Ureter (tissue), 1 donor: Measurements from ENCODE around the gene LHPP. TPM values are rescaled to one million over a fixed set of nuclear protein-coding genes. Genes with fewer than 3 reads are reported as not detected.

Source experiments
- DNase-seq: peaks from one replicate; pipeline ENCODE4 v3.0.0-alpha.2; 2020; ENCODE audit warnings: low spot score
- total RNA-seq: library from RNA; stranded (reverse); gene quantifications from one replicate; pipeline ENCODE4 v1.2.4, GENCODE V29; 2023
- donor health status: DM: yes; HTN: yes; CAD: no.

Gene LHPP
- total RNA-seq, 1 donor from 2014 or later, result 37.9 TPM

DNA sequence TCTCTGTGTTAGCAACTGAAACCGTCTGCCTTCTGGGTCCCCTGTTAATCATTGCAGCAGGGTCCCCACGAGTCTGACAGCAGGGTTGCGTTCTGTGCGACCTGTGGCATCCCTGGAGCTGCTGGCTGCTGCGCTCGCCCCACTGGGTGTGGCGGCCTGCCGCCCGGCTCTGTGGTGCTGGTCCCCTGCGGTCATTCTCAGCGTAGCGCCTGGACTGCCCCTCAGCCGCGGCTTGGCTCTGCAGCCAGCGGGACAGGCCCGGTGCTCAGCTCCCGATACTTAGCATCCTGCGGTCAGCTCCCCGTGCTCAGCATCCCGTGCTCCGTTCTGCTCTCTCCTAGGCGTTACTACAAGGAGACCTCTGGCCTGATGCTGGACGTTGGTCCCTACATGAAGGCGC lies 35.0 kb downstream of the LHPP start:
- DNase-seq, result no peak

DNA sequence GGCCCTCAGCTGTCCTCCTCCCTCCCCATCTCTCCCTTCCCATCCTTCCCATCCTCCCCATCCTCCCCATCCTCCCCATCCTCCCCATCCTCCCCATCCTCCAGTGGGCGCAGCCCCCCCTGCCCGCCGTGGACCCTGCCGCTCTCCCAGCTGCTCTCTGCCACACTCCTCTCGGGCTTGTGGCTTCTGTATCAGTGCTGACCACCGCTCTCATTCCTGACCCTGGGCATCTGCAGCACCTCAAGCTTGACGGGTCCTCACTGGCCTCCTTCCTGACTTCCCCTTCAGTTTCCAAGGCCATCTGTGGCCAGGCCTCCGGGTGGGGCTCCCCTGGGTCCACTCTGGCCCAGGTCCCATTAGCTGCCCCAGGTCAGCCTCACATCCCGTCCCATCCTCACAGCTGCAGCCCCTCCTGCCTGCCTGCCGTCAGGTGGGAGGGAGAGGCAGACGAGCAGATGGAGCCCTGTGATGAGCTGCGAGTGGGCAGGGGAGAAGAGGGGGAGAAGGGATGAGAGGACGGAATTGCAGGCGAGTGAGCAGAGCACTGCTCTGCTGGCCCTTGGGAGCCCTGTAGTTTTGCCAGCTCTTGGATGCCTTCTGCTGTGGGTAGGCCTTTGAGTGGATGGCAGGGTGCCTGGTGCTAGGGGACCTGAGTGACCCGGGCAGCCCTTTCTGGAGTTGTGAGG lies 35.7 kb downstream of the LHPP start:
- no peak for DNase-seq

DNA sequence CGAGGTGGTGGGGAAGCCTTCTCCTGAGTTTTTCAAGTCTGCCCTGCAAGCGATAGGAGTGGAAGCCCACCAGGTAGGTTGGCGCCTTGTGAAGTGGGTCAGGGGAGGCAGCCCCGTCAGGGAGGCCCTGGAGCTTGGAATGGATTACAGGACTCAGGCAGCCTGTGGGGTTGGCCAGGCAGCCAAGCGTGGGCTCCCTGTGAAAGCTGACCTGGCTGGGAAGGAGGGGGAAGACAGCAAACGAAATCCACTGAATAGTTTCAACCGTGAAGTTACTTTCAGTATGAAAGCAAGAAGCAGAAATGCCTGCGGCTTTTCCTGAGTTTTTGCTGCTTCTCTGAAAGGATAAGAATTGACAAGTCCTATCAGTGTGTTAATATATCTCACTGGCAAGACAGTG lies 36.4 kb downstream of the LHPP start:
- no peak for DNase-seq

DNA sequence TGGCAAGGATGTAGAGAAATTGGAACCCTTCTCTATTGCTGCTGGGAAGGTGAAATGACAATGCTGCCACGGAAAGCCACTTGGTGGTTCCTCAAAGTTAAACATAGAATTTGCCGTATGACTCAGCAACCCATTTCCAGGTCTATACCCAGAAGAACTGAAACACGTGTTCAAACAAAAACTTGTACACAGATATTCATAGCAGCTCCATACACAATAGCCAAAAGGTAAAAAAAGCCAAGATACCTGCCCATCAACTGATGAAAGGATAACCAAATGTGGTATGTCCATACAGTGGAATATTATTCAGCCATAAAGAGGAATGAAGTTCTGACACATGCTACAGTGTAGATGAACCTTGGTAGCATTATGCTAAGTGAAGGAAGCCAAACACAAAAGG lies 39.1 kb downstream of the LHPP start:
- DNase-seq, result no peak

- DNase-seq, result no peak
These were observed 43.1 kb downstream of the LHPP start for GRCh38 chr10:124504711-124505110.

DNA sequence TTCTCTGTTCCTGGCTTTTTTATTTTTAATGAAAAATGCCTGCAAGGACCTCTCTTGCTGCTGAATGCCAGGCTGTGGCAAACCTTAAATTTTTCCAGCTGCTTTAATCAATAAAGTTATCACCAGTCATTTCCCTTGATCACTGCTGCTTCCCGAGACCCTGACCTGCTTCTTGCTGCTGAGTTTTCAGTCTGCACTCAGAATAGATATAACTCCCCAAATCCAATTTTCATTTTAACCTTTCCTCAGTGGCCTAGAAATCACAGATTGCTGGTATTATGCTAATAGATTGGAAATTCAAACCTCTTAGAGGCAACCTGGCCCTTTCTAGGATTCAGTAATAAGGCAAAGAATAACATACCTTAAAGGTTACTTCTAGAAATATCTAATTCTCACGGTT lies 43.7 kb downstream of the LHPP start:
- DNase-seq, result no peak

- DNase-seq, result no peak
These were observed 46.5 kb downstream of the LHPP start for GRCh38 chr10:124508070-124508667.

GRCh38 chr10:124508907-124509454 lies 47.4 kb downstream of the LHPP start:
- no peak for DNase-seq

DNA sequence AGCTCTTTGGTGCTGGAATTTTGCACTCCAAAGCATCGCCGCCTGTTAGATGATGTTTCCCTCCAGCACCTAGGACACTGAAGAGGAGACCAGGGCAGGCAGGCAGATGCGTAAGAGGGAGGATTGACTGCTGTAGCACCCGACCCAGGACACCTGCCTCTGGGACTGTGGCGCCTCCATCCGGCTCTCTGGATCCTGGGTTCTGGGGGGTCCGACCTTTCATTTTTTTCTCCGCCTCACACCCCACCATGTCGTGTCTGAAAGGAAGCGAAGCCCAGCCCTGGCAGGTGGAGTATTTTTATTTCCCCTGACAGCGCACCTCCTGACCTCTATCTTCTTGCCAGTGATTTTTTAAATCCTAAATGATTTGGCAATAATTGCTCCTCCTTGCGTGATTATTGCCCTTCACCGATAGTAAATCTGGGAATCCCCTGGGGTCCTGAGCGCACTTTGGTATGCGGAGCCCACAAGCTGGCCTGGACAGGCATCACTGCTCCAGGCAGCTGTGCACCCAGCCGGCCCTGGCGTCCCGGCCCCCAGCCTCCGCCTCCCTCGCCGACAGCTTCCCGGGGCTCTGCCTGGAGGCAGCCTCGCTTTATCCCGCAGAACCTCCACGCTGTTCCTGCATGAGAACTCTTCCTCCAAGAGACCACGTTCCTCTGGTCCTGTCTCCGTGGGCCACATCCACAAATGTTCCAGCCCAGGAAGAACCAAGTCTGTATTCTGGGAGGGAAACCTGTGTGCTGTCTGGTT lies 48.4 kb downstream of the LHPP start:
- DNase-seq, result no peak

- DNase-seq, result no peak
These were observed 49.1 kb downstream of the LHPP start for GRCh38 chr10:124510759-124511158.

DNA sequence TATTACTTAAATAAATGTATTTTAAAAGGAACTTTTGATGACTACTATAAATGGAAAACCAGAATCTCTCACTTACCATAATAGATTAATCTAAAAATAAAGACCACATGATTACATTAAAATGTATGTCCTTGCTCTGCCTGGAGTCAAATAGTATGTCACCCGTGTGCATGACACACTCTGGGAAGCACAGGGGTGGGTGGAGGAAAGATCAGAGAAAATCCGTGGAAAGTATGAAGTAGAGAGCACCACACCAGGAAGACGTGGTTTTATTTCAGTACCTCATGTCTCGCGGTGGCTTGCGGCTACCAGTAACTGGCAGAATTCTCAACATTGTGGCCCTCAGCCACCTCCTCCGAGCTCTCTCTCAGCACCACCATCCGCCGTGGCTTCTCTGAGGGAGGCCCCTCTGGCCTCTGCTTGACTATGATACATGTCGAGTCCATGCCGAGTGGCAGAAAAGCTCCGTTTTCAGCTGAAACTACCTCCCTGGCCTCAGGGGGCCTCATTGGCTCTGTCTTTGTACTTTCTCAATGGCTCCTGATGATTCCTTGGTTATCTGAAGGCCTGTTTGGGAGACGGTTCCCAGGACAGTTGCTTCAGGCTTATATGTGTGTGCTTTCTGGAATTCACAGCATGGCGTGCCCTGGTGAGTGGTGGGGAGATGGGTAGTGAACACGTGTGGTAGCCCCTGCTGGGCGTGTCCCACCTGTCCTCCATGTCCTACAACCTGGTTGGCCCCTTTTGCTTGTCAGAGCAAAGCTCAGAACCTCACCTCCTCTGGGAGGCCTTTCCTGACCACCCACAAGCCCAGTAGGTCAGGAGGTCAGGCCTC lies 49.8 kb downstream of the LHPP start:
- DNase-seq, result no peak

- DNase-seq, result no peak
These were observed 50.4 kb downstream of the LHPP start for GRCh38 chr10:124512040-124512428.

GRCh38 chr10:124512600-124512999 lies 51.0 kb downstream of the LHPP start:
- no peak for DNase-seq

GRCh38 chr10:124515244-124515970 lies 53.8 kb downstream of the LHPP start:
- DNase-seq, result no peak

- no peak for DNase-seq
These were observed 54.6 kb downstream of the LHPP start for GRCh38 chr10:124516181-124516580.

- DNase-seq, result no peak
These were observed 55.2 kb downstream of the LHPP start for GRCh38 chr10:124516746-124517397.

- no peak for DNase-seq
These were observed 55.8 kb downstream of the LHPP start for GRCh38 chr10:124517461-124517860.

DNA sequence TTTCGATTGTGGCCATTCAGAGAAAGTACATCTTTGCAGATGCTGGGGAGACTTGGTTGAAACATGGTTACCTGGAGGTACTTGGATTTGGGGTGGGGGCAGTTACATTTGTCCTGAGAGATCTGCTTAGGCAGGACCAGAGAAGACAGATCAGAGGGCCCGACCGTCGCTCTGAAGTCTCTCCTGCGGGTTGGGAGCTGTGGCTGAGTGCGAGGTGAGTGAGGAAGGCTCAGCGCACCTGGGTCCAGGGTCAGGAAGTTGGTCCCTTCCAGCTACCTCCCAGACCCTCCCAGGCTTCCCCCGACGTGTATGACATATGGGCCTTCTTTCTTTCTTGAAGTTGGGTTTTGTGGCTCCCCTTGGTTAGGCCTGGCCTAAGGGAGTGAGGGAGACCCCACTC lies 56.3 kb downstream of the LHPP start:
- DNase-seq, result no peak

- no peak for DNase-seq
These were observed 56.7 kb downstream of the LHPP start for GRCh38 chr10:124518366-124518765.

GRCh38 chr10:124520558-124521428 lies 59.2 kb downstream of the LHPP start:
- DNase-seq, result no peak
